Neutrophil (primary cell): ENCODE data around the gene FIBCD1.

Experiments used
- H3K27ac ChIP-seq: fragments of 200-600 bp; sonication (generic); 2 replicates; pipeline ENCODE4 v1.5.1; 2016; ENCODE audit warnings: mild to moderate bottlenecking, moderate library complexity
- H3K27me3 ChIP-seq: fragments of 200-600 bp; sonication (generic); 2 replicates; pipeline ENCODE4 v1.6.0; 2016; ENCODE audit warnings: mild to moderate bottlenecking
- H3K36me3 ChIP-seq: fragments of 200-600 bp; sonication (generic); 2 replicates; pipeline ENCODE4 v1.5.1; 2017
- H3K4me1 ChIP-seq, 2 experiments: fragments of 200-600 bp in 1 of 2; sonication (generic) in 1 of 2; 1 replicate in 1 of 2; 2 replicates in 1 of 2; pipeline versions ENCODE4 v1.5.1 to v1.6.1; 2013 to 2016; ENCODE audit warnings: low read depth in 1 of 2, low read length in 1 of 2, mild to moderate bottlenecking in 1 of 2, moderate library complexity in 1 of 2; ENCODE audit not compliant: control insufficient read depth in 1 of 2, insufficient read depth in 1 of 2
- H3K4me3 ChIP-seq, 2 experiments: fragments of 200-600 bp in 1 of 2; sonication (generic) in 1 of 2; 1 replicate in 1 of 2; 2 replicates in 1 of 2; pipeline ENCODE4 v1.5.1; 2013 to 2016; ENCODE audit warnings: low read depth in 1 of 2, low read length in 1 of 2, mild to moderate bottlenecking in 1 of 2, moderate library complexity in 1 of 2
- H3K9me3 ChIP-seq: fragments of 200-600 bp; sonication (generic); 2 replicates; pipeline ENCODE4 v1.5.1; 2016
- TF ChIP-seq, protein P1 (sequence below): fragments of 200-600 bp; sonication (generic); IDR thresholded peaks from 2 replicates; pipeline ENCODE4 v1.5.1; 2016; ENCODE audit warnings: antibody characterized with exemption

FIBCD1 gene

DNA sequence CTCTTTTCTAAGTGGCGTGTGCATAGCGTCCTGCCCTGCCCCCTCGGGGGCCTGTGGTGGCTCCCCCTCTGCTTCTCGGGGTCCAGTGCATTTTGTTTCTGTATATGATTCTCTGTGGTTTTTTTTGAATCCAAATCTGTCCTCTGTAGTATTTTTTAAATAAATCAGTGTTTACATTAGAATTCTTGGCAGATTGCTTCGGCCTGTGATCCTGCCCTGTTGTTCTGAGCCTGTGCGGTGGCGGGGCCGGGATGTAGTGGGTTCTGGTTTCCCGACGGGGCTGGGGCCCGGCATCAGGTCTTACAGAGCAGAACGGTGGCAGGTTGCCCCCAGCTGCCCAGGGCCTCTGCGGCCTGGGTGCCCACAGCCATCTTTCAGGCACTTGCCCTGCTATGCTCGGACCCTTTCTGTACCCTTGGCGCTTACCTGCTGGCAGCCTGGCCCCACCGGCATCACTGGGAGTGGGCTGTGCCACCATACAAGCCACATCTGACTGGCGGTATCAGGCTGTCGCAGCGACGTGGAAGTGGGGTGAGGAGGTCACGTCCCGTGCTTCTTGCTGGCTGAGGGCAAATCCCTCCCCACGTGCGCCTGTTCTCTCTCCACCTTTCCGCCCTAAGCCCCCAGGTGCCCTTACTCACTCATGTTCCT is 51.4 kb downstream of the FIBCD1 start:
- H3K36me3 ChIP-seq = peaks cover 70% of the 10 kb centered on the region
- no peak overlapping the region for H3K4me3 ChIP-seq
- no peaks in the 10 kb centered on the region for H3K9me3 ChIP-seq
- TF ChIP-seq, protein P1, sequence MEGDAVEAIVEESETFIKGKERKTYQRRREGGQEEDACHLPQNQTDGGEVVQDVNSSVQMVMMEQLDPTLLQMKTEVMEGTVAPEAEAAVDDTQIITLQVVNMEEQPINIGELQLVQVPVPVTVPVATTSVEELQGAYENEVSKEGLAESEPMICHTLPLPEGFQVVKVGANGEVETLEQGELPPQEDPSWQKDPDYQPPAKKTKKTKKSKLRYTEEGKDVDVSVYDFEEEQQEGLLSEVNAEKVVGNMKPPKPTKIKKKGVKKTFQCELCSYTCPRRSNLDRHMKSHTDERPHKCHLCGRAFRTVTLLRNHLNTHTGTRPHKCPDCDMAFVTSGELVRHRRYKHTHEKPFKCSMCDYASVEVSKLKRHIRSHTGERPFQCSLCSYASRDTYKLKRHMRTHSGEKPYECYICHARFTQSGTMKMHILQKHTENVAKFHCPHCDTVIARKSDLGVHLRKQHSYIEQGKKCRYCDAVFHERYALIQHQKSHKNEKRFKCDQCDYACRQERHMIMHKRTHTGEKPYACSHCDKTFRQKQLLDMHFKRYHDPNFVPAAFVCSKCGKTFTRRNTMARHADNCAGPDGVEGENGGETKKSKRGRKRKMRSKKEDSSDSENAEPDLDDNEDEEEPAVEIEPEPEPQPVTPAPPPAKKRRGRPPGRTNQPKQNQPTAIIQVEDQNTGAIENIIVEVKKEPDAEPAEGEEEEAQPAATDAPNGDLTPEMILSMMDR = no peak
- H3K27me3 ChIP-seq = no peaks in the 10 kb centered on the region
- no peak overlapping the region for H3K27ac ChIP-seq
- H3K4me1 ChIP-seq = peaks cover under 1 to 3% of the 10 kb centered on the region in 2 experiments

DNA sequence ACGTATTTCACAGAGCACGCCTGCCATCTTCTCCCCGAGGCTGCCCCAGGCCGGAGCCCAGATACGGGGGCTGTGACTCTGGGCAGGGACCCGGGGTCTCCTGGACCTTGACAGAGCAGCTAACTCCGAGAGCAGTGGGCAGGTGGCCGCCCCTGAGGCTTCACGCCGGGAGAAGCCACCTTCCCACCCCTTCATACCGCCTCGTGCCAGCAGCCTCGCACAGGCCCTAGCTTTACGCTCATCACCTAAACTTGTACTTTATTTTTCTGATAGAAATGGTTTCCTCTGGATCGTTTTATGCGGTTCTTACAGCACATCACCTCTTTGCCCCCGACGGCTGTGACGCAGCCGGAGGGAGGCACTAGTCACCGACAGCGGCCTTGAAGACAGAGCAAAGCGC is 52.1 kb downstream of the FIBCD1 start:
- peaks cover 76% of the 10 kb centered on the region for H3K36me3 ChIP-seq
- H3K4me3 ChIP-seq = no peak overlapping the region
- TF ChIP-seq, protein P1 = no peak
- H3K4me1 ChIP-seq = no peaks in the 10 kb centered on the region
- H3K9me3 ChIP-seq = no peaks in the 10 kb centered on the region
- H3K27me3 ChIP-seq = no peaks in the 10 kb centered on the region
- no peak overlapping the region for H3K27ac ChIP-seq

DNA sequence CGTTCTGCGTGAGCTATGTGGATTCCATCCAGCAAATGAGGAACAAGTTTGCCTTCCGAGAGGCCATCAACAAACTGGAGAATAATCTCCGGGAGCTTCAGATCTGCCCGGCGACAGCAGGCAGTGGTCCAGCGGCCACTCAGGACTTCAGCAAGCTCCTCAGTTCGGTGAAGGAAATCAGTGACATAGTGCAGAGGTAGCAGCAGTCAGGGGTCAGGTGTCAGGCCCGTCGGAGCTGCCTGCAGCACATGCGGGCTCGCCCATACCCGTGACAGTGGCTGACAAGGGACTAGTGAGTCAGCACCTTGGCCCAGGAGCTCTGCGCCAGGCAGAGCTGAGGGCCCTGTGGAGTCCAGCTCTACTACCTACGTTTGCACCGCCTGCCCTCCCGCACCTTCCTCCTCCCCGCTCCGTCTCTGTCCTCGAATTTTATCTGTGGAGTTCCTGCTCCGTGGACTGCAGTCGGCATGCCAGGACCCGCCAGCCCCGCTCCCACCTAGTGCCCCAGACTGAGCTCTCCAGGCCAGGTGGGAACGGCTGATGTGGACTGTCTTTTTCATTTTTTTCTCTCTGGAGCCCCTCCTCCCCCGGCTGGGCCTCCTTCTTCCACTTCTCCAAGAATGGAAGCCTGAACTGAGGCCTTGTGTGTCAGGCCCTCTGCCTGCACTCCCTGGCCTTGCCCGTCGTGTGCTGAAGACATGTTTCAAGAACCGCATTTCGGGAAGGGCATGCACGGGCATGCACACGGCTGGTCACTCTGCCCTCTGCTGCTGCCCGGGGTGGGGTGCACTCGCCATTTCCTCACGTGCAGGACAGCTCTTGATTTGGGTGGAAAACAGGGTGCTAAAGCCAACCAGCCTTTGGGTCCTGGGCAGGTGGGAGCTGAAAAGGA is 53.3 kb downstream of the FIBCD1 start:
- H3K4me1 ChIP-seq = no peaks in the 10 kb centered on the region
- no peak overlapping the region for H3K27ac ChIP-seq
- H3K27me3 ChIP-seq = no peaks in the 10 kb centered on the region
- peaks cover 86% of the 10 kb centered on the region for H3K36me3 ChIP-seq
- no peaks in the 10 kb centered on the region for H3K9me3 ChIP-seq
- TF ChIP-seq, protein P1 = no peak
- H3K4me3 ChIP-seq = no peak overlapping the region

DNA sequence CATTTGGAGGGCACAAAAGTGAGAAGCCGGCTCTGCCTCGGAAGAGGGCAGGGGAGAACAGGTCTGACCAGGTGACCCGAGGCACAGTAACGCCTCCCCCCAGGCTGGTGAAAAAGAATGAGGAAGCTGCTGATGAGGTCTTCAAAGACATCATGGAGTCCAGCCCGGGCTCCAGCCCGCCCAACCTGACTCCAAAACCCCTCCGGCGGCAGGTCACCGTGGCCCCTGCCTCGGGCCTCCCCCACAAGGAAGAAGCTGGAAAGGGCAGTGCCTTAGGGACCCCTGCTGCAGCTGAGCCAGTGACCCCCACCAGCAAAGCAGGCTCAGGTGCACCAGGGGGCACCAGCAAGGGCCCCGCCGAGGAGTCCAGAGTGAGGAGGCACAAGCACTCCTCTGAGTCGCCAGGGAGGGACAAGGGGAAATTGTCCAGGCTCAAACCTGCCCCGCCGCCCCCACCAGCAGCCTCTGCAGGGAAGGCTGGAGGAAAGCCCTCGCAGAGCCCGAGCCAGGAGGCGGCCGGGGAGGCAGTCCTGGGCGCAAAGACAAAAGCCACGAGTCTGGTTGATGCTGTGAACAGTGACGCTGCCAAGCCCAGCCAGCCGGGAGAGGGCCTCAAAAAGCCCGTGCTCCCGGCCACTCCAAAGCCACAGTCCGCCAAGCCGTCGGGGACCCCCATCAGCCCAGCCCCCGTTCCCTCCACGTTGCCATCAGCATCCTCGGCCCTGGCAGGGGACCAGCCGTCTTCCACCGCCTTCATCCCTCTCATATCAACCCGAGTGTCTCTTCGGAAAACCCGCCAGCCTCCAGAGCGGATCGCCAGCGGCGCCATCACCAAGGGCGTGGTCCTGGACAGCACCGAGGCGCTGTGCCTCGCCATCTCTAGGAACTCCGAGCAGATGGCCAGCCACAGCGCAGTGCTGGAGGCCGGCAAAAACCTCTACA is 54.2 kb downstream of the FIBCD1 start:
- no peaks in the 10 kb centered on the region for H3K4me1 ChIP-seq
- no peak overlapping the region for H3K27ac ChIP-seq
- TF ChIP-seq, protein P1 = no peak
- H3K4me3 ChIP-seq = no peak overlapping the region
- H3K27me3 ChIP-seq = no peaks in the 10 kb centered on the region
- H3K36me3 ChIP-seq = peaks cover 89% of the 10 kb centered on the region
- no peaks in the 10 kb centered on the region for H3K9me3 ChIP-seq

DNA sequence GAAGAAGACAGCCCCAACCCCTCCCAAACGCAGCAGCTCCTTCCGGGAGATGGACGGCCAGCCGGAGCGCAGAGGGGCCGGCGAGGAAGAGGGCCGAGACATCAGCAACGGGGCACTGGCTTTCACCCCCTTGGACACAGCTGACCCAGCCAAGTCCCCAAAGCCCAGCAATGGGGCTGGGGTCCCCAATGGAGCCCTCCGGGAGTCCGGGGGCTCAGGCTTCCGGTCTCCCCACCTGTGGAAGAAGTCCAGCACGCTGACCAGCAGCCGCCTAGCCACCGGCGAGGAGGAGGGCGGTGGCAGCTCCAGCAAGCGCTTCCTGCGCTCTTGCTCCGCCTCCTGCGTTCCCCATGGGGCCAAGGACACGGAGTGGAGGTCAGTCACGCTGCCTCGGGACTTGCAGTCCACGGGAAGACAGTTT is 54.9 kb downstream of the FIBCD1 start:
- Histone ChIP-seq H3K4me3 (no peak overlapping the region), H3K4me1 (no peaks in the 10 kb centered on the region), H3K9me3 (no peaks in the 10 kb centered on the region), H3K27me3 (no peaks in the 10 kb centered on the region), H3K36me3 (peaks cover 95% of the 10 kb centered on the region), H3K27ac (no peak overlapping the region)
- TF ChIP-seq, protein P1 = no peak
